NCI-H2196 treated with DMSO at 0.1 percent for 48 hours (cell line): ENCODE measurements around the gene MYO3B.
"Not testable (repeated sequence)": the region's sequence is repeated elsewhere in the genome, so short reads cannot be mapped to it uniquely, and the experiment has no call there.

Experiments
- DNase-seq: peaks from one replicate; lab custom pipeline; 2025; ENCODE audit not compliant: unreplicated experiment; lab: John Stamatoyannopoulos, UW

The MYO3B gene

DNA sequence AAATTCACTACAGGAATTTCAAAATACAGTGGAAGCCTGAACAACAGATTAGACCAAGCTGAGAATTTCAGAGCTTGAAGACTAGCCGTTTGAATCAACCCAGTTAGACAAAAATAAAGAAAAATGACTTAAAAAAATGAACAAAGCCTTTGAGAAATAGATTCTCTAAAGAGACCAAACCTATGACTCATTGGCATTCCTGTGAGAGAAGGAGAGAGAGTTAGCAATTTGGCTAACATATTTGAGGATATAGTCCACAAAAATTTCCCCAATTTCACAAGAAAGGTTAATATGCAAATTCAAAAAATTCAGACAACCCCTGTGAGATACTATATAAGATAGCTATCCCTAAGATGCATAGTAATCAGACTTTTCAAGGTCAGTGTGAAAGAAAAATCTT, 78.0 kb downstream of the MYO3B start:
- no peak for DNase-seq

DNA sequence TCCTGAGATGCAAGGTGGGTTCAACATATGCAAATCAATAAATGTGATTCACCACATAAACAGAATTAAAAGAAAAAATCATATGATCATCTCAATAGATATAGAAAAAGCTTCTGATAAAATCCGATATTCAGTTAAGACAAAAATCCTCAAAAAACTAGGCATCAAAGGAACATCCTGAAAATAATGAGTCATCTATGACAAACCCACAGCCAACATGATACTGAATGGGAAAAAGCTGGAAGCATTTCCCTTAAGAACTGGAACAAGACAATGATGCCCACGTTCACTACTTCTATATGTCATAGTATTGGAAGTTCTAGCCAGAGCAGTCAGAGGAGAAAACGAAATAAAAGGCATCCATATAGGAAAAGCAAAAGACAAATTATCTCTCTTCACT, 80.4 kb downstream of the MYO3B start:
- no peak for DNase-seq

DNA sequence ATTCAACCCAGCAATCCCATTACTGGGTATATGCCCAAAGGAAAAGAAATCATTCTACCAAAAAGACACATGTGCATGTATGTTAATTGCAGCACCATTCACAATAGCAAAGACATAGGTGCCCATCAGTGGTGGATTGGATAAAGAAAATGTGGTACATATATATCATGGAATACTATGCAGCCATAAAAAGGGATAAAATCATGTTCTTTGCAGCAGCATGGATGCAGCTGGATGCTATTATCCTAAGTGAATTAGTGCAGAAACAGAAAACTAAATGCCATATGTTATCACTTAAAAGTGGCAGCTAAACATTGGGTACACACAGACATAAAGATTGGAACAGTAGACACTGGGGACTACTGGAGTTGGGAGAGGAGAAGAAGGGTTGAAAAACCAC, 82.2 kb downstream of the MYO3B start:
- DNase-seq = no peak

DNA sequence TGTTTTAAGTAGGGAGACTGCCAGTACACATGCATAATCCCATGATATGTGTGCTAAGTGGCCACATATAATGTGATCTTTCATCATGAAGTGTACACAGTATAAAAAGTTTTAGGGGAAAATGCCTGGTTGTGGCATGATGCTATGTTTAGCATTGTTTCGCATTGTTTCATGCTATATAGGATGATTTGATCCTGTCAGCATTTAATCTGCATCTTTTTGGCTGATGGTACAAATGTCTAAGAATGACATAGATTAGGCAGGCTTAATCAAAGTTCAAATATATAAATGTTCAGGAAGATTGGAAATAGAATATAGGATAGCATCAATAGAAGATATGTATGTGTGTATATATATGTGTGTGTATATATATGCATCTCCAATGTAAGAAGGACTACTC, 83.6 kb downstream of the MYO3B start:
- no peak for DNase-seq

DNA sequence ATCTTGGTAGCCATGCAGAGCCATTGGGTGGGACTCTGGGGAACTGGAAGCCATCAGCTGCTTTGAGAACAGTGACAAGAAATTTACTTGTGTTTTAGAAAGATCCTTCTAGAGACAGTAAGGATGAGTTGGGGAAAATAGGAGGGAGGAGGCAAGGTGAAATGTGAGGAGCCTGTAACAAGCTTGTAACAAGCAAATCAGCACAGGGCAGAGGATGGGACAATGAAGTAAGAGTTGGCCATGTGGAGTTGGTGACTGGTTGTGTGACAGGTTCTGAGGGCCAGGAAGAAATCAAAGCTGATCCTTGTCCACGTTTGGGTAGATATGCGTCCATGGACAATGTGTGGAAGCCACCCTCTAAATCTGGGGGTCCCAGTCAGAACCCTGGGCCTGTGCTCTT, 84.4 kb downstream of the MYO3B start:
- DNase-seq = no peak

DNA sequence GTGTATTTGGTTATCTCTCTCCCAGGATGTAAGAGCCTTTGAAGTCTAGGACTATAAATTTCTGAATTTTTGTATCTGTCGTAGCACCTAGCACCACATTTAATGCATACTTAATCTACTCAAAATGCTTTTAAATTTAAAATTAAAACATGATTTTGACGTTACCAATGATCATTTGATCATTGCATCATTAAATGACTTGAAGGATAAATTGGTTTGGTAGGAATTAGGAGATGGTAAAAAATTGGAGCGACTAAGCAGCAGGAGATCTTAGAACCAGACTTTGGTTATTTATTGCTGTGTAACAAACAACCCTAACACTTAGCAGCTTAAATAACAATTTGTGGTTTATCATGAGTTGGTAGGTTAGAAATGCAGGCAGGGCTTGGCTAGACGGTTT, 84.9 kb downstream of the MYO3B start:
- no peak for DNase-seq

DNA sequence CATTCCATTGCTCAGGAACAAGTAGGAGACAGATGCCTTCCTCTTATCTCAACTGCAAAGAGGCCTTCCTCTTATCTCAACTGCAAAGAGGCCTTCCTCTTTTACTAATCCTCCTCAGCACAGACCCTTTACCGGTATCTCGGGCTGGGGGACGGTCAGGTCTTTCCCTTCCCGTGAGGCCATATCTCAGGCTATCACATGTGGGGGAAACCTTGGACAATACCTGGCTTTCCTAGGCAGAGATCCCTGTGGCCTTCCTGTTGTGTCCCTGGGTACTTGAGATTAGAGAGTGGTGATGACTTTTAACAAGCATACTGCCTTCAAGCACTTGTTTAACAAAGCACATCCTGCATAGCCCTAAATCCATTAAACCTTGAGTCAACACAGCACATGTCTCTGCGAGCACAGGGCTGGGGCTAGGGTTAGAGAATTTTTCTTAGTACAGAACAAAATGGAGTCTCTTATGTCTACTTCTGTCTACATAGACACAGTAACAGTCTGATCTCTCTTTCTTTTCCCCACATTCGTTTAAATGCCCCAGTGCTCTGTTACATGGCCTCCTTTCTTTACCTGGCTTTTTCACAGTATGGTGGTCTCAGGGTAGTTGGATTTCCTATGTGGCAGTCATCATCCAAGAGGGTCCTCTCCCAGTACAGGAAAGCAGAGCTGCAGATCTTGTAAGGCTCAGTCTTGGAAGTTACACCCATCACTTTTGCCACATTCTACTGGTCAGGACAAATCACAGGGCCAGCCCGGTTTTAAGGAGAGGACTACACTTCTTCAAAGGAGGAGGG, 86.0 kb downstream of the MYO3B start:
- DNase-seq = not testable (repeated sequence)

DNA sequence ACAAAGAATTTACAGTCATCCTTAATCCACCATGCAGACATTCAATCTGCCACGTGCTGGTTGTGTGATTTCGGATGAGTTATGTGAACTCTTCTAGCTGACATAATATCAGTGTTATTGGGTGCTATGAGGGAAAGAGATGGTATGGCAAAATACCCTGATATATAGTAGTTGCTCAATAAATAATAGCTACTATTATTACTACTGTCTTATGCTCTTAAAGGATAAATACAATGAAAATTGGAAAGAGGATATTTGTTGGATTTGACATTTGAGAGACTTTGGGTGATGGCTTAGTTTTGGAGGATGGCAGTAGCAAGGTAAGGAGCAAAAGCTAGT, 86.5 kb downstream of the MYO3B start:
- no peak for DNase-seq

DNA sequence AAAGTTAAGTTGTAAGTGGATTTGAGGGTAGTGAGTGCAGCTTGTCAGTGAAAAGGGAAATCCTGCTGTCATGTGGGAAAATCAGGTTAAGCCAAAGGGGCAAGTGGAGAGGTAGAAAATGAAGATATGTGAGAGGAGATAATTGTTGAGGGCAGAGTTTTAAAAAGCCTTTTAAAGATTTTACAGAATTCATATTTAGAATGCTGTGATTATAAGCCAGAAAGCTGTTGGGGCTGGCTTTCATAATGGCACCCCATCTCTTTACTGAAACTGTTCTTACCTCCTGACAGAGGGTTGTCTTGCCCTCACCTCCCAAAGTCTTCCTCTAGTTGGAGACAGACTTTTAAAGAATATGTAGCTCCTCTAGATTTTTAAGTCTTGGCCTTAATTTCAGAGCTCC, 86.9 kb downstream of the MYO3B start:
- no peak for DNase-seq

DNA sequence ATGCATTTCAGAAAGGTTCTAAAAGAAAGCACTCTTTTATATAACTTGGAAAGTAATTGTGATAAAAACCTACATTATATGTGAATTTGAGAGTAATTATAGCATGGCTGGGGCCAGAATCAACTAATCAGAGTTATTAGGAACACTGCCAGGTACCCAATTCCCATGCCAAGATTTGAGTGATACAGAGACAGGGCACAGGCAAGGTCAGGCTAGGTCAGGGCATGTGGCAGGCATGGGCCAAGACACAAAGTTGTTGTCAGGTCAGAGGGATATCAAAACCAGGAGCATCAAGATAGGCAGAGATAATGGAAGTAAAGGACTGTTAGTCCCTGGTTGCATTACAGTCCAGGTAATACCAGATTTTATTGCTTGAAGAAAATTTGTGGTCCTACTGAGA, 87.4 kb downstream of the MYO3B start:
- DNase-seq = no peak

DNA sequence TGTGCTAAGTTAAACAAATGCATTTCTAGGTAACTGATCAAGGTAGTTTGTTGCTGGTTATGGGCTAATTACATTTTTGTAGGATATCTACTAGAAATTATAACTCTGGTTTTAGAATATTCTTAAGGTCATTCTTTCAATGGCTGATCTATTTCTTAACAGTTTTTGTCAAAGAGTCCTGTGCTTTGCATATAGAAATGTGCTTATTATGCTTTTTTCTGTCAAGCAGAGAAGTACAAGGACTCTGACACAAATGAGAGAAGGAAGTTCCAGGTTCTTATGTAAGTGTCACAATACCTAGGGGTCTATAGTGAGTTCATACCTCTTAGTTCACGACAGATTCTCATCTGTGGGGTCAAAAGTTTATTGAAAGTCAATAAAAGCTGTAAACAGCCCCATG, 88.4 kb downstream of the MYO3B start:
- DNase-seq = no peak

DNA sequence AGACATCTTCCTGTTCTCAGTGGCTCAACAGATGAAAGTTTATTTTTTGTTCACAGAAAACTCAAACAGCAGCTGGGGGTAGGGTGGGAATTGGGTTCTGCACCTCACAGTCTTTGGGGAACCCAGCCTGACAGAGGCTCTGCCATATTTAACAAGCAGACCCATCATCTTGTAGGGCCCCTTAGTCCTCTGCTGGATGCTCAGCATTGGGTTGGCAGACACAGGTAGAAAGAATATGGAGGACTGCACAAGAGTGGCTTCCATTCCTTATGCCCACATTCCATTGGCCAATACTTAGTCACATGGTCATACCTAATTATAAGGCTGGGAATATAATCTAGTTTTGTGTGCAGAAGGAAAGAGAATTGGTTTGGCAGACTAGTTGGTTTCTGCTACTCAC, 89.1 kb downstream of the MYO3B start:
- no peak for DNase-seq

DNA sequence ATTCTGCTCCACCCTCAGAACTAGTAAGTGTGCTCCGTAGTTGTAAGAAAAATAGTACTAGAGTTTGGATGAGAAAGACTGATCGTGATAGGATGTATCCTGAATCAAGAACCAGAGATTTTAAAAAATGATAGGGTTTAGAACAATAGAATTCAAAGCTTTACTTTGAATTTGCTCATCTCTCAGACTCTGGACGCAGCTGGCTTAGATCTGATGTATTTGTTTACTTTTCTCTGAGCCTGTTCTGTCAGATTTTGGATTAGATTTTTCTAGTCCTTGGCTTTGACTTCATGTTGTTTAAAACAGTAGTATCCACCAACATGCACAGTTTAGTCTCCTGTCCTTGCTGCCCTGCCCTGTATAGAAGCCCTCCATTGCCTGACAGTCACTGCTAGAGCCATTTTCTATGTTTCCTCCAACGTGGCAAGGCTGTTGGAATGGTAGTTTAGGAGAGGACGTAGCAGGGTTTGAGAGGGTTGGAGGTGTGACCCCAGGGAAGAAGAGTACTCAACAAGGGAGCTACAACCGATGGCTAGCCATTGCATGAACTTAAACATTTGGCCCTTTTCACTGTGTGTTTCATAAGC, 92.4 kb downstream of the MYO3B start:
- DNase-seq = no peak

DNA sequence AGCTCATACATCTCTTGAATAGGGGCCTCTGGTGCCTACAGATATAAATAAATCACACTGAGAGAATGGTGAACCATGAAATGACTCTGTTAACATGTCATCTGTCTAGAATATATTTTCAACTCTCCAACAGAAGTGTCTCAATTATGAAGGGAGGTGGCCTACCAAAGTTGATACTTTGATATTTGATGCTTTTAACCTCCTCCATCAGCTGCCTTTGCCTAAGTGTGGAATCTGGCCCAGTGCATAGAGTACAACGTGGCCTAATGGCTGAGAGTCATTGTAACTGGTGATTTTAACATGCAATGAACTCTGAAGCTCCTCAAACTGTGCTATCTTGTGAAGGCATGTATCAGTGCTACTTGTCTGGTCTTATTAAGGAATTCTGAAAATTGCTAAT, 93.4 kb downstream of the MYO3B start:
- peak; percentile 19 for DNase-seq

DNA sequence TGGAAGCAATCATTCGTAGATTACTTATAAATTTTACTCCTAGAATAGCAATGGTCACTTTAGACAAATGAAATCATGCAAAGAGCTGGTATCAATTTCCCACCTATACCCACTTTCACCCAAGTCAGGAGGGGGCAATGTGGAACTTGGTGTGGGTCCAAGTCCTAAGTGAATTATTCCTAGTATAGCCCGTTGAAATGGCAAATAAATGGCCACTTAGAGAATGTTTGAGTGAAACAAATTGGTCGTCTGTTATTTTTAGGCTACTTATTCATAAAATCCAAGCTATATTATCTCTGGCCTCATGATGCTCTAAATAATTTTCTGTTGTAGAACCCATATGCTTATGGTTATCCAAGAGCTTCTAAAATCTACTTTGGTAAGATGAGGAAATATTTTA, 98.1 kb downstream of the MYO3B start:
- no peak for DNase-seq

DNA sequence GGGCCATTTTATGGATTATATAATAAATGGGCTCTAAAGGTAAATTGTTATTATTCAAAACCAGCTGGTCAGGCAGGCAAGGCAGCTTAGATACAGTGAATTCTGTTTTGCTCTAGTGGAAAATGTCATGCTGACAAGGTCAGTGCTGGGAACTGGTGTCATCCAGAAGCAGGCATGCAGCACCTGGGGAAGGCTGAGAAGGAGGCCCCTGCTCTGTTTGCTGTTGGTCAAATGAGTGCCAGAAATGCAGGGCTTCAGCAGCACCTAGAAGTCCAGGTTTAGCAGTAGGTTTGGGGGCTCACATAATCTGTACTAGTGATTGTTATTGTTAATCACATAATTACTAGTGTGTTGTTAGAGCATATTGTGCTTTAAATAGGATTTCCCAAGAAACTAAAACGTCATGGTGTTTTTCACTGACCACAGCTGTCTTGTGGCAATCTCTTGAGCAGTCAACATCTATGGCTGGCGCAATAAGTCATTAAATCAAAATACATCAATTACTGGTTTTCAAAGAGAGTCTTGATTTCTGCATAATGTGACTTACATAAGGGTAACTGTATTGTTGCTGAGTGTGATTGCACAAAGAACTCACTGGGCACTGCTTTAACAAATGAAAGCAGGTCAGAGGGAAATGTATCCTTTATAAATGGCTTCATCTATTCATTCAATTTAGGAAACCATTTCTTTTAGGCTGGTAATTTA, 99.1 kb downstream of the MYO3B start:
- DNase-seq = no peak

DNA sequence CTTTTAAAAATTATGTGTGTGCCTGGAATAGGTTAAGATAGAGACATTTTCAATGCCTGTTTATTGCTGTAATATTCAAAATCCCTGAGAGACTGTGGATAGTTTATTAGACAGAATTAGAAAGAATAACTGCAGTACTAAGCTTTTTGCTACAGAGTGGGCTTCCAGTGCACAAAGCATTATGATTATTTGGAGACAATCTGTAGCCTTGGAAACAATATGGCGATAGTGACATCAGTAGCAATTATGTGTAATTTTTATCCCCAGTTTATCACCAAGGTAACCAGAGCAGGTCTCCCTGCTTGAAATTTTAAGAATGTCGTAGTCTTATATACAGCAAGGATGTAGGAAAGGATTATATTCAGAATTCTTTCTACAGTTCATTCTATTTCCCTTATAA, 100.0 kb downstream of the MYO3B start:
- no peak for DNase-seq

DNA sequence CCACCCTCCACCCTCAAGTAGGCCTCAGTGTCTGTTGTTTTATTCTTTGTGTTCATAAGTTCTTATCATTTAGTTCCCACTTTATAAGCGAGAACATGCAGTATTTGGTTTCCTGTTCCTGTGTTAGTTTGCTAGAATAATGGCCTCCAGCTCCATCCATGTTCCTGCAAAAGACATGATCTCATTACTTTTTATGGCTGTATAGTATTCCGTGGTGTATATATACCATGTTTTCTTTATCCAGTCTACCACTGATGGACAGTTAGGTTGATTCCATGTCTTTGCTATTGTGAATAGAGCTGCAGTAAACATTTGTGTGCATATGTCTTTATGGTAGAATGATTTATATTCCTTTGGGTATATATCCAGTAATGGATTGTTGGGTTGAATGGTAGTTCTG, 101.7 kb downstream of the MYO3B start:
- DNase-seq = not testable (repeated sequence)

DNA sequence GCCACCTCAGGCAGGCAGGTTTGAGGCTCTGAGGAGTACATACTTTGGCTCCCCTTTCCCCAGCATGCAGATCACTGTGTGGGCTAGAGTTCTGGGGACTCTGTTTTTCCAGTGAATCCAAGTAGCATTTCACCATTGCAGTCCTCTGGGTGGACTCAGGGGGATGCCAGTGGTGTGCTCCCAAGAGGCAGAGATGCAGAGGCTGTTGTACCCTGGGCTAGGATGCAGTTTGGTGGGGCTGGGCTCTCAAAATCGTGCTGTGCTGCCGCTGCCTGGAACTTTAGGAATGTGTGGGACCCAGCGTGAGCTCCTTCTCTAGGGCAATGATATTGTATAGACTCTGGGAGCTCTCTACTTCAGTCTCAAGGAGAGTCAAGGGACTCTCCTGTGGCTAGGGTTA, 104.9 kb downstream of the MYO3B start:
- no peak for DNase-seq

DNA sequence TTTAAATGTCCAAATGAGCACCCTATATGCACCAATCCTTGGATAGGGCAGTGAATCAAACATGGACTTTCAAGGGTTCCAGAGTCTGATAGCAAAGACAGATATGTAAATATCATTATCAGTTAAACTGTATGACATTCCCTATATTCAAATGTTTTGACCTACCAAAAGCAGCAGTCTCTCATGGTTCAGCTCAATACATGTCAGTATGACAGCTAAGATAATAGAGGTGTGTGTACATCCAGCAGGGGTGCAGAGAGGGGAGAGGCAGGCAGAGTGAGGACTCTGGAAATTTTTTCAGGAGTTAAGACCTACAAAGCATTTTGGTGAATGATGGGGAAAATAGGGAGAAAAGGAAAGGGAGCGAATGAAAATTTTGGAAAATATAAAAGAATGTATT, 106.3 kb downstream of the MYO3B start:
- no peak for DNase-seq

DNA sequence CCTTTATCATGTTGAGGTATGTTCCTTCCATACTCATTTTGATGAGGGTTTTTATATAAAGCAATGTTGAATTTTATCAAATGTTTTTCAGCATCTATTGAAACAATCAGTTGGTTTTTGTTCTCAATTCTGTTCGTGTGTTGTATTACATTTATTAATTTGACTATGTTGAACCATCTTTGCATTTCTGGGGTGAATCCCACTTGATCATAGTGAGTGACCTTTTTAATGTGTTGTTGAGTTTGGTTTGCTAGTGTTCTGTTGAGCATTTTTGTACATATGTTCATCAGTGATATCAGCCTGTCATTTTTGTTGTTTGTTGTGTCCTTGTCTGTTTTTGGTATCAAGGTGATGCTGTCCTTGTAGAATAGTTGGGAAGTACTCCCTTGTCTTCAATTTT, 110.9 kb downstream of the MYO3B start:
- DNase-seq = no peak

DNA sequence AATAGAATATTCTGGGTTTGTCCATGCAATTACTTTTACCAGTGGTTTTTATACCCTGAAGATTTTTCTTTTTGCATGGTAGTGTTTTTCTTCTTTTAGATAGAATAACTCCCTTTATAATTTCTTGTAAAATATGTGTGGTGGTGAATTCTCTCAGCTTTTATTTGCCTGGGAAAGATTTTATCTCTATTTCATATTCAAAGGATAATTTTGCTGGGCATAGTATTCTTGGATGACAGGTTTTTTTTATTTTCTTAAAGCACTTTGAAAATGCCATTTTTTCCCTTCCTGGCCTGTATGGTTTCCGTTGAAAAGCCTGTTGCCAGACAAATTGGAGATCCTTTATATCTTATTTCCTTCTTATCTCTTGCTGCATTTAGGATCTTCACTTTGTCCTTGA, 113.5 kb downstream of the MYO3B start:
- no peak for DNase-seq

DNA sequence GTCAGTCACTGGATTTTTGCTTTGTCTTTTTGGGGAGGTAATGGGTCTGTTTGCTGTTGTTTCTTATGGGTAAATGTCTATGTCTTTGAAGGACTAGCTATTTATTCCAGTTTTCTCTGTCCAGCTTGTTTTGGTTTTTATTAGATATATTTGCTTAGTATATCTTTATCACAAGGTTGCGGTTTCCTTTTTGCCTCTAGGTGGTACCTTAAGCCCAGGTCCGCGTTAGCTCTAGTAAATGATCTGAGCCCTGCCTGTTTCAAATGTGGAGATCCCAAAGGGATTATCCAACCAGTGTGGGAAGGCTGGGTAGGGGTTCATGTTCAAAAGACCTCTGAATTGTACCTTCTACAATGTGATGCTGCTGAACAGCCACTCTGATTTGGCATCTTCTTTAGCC, 114.5 kb downstream of the MYO3B start:
- no peak for DNase-seq
